Panc1 (cell line): ENCODE measurements around the gene ADAMTS7. TPM values are rescaled to one million over a fixed set of nuclear protein-coding genes. Genes with fewer than 3 reads are reported as not detected.
"Not testable (repeated sequence)": the region's sequence is repeated elsewhere in the genome, so short reads cannot be mapped to it uniquely, and the experiment has no call there.

Source experiments
- ATAC-seq: fragments of 200-7000 bp; cut with Tn5 transposase; 2 replicates; pipeline ENCODE4 v1.9.1; 2020; ENCODE audit warnings: mild to moderate bottlenecking, moderate library complexity
- BruUV-seq: library from RNA; stranded (reverse); fragments of 400-500 nt; replicated peaks from 2 replicates; lab custom pipeline; 2021; lab: Mats Ljungman, UMichigan
- CTCF ChIA-PET: fragments of 300-600 bp; sonication (Branson Sonifier 250); formaldehyde crosslinking; loops from one replicate; lab custom pipeline; 2022; ENCODE audit warnings: antibody characterized with exemption; lab: Charles Lee
- POLR2A ChIA-PET: fragments of 300-600 bp; sonication (Branson Sonifier 250); formaldehyde crosslinking; loops from one replicate; lab custom pipeline; 2022; ENCODE audit warnings: antibody characterized with exemption; lab: Charles Lee
- DNase-seq: peaks from one replicate; pipeline ENCODE4 v3.0.0-alpha.2; 2010; ENCODE audit warnings: low read depth, low spot score
- H3K27ac ChIP-seq: 2 replicates; pipeline ENCODE4 v1.5.1; 2011; ENCODE audit warnings: mild to moderate bottlenecking, low read length, inconsistent platforms
- H3K27me3 ChIP-seq: fragments of 200-500 bp; sonication (Bioruptor generic); 2 replicates; pipeline ENCODE4 v1.6.0; 2014; ENCODE audit warnings: low read length, inconsistent platforms; ENCODE audit not compliant: control insufficient read depth, insufficient read depth
- H3K36me3 ChIP-seq: fragments of 200-500 bp; sonication (Bioruptor generic); 2 replicates; pipeline ENCODE4 v1.5.1; 2014; ENCODE audit warnings: inconsistent platforms, mild to moderate bottlenecking, low read length, moderate library complexity; ENCODE audit not compliant: control insufficient read depth, insufficient read depth
- H3K4me1 ChIP-seq: 2 replicates; pipeline ENCODE4 v1.5.1; 2011; ENCODE audit warnings: inconsistent platforms, mild to moderate bottlenecking, low read length, moderate library complexity; ENCODE audit not compliant: control insufficient read depth, insufficient read depth
- H3K4me3 ChIP-seq, 2 experiments: 2 replicates each; pipeline ENCODE4 v1.5.1; 2011 to 2012; ENCODE audit warnings: low read depth in 2 of 2, low read length in 2 of 2, mild to moderate bottlenecking in 2 of 2, inconsistent platforms in 1 of 2, moderate library complexity in 1 of 2
- H3K9me3 ChIP-seq: fragments of 200-500 bp; sonication (Bioruptor generic); 2 replicates; pipeline ENCODE4 v1.5.1; 2014; ENCODE audit warnings: low read depth, mild to moderate bottlenecking, inconsistent platforms, low read length, moderate library complexity; ENCODE audit not compliant: control insufficient read depth, insufficient read depth
- POLR2AphosphoS5 ChIP-seq: IDR thresholded peaks from 2 replicates; pipeline ENCODE4 v1.6.1; 2012; ENCODE audit warnings: mild to moderate bottlenecking, low read depth, low read length, moderate library complexity
- SIN3A ChIP-seq: IDR thresholded peaks from 2 replicates; pipeline ENCODE4 v1.6.1; 2012; ENCODE audit warnings: low read depth, mild to moderate bottlenecking, low read length, moderate library complexity, borderline replicate concordance; ENCODE audit not compliant: insufficient read depth
- TCF7L2 ChIP-seq: IDR thresholded peaks from 2 replicates; pipeline ENCODE4 v1.6.1; 2011; ENCODE audit warnings: mild to moderate bottlenecking, low read depth, low read length, inconsistent platforms
- in situ Hi-C: cut with HindIII; loops from 2 replicates; pipeline ENCODE4 v1.10.0; 2016; ENCODE audit warnings: low sequenced_read_pairs, low pct_unique_long_range_greater_than_20kb
- intact Hi-C: fragments of 100-400 bp; cut with micrococcal nuclease; formaldehyde crosslinking; loops from one replicate; pipeline ENCODE4 v1.10.0; 2022; ENCODE audit not compliant: unreplicated experiment
- total RNA-seq: library from RNA; stranded (reverse); gene quantifications from one replicate; pipeline ENCODE4 v1.2.1, GENCODE V29; 2021; ENCODE audit not compliant: unreplicated experiment
- TF ChIP-seq, protein P1 (sequence below), 2 experiments: IDR thresholded peaks; 2 replicates each; pipeline ENCODE4 v1.6.1; 2011 to 2012; ENCODE audit warnings: low read depth in 2 of 2, control low read depth in 1 of 2, low read length in 1 of 2, mild to moderate bottlenecking in 1 of 2, moderate library complexity in 1 of 2; ENCODE audit not compliant: insufficient read depth in 1 of 2
- TF ChIP-seq, protein P2 (sequence below): fragments of 450-650 bp; IDR thresholded peaks from 2 replicates; pipeline ENCODE4 v1.5.1; 2017; ENCODE audit warnings: mild to moderate bottlenecking

Gene ADAMTS7
- total RNA-seq, 1 experiment from 2014 or later, result 1.0 TPM

DNA sequence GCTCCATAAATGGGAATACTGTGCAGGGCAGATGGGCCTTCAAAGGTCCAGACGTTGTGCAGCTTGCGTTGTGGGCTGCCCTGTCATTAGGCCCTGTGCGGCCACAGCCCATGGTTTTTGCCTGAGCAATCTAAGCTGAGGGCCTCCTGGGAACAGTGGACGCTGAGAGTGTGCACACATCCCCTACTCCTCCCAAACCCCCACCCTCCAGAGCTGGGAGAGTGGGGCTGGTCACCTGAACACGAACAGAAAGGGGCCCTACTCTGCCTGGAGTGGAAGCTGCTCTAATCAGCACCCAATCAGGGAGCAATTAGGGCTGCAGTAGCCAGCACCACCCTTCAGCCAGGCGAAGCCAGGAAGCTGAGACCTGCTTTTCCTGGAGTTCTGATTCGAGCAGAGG is 12.2 kb downstream of the ADAMTS7 start:
- H3K36me3 ChIP-seq, H3K27me3 ChIP-seq, in situ Hi-C loops, POLR2A ChIA-PET, H3K4me1 ChIP-seq, ATAC-seq, H3K4me3 ChIP-seq, H3K9me3 ChIP-seq, intact Hi-C loops, BruUV-seq, DNase-seq, H3K27ac ChIP-seq, CTCF ChIA-PET: not testable (repeated sequence)

- H3K4me3 ChIP-seq, intact Hi-C loops, H3K27me3 ChIP-seq, CTCF ChIA-PET, POLR2A ChIA-PET, DNase-seq, in situ Hi-C loops, H3K36me3 ChIP-seq, BruUV-seq, H3K4me1 ChIP-seq, H3K9me3 ChIP-seq, H3K27ac ChIP-seq: not testable (repeated sequence)
- ATAC-seq, result peak; percentile 72
Observed at GRCh38 chr15:78798355-78798754, 12.9 kb downstream of the ADAMTS7 start.

GRCh38 chr15:78797951-78798350 is 13.3 kb downstream of the ADAMTS7 start:
- H3K27ac ChIP-seq, result no peak overlapping the region
- ATAC-seq (peak; percentile 14; the same call in 1 of the 2 replicates), DNase-seq (no peak)
- in situ Hi-C loops (no loop called here), intact Hi-C loops (no loop called here)
- CTCF ChIA-PET, result no interaction called here
- no peaks in the 10 kb centered on the region for H3K36me3 ChIP-seq
- no peak overlapping the region for H3K4me3 ChIP-seq
- H3K4me1 ChIP-seq, result peaks cover 4% of the 10 kb centered on the region; the same call in 1 of the 2 replicates
- no TSS peak for BruUV-seq
- POLR2A ChIA-PET, result no interaction called here
- no peaks in the 10 kb centered on the region for H3K27me3 ChIP-seq
- no peaks in the 10 kb centered on the region for H3K9me3 ChIP-seq
- TF ChIP-seq SIN3A (no peak), TCF7L2 (no peak), POLR2AphosphoS5 (no peak)
- TF ChIP-seq, protein P1, sequence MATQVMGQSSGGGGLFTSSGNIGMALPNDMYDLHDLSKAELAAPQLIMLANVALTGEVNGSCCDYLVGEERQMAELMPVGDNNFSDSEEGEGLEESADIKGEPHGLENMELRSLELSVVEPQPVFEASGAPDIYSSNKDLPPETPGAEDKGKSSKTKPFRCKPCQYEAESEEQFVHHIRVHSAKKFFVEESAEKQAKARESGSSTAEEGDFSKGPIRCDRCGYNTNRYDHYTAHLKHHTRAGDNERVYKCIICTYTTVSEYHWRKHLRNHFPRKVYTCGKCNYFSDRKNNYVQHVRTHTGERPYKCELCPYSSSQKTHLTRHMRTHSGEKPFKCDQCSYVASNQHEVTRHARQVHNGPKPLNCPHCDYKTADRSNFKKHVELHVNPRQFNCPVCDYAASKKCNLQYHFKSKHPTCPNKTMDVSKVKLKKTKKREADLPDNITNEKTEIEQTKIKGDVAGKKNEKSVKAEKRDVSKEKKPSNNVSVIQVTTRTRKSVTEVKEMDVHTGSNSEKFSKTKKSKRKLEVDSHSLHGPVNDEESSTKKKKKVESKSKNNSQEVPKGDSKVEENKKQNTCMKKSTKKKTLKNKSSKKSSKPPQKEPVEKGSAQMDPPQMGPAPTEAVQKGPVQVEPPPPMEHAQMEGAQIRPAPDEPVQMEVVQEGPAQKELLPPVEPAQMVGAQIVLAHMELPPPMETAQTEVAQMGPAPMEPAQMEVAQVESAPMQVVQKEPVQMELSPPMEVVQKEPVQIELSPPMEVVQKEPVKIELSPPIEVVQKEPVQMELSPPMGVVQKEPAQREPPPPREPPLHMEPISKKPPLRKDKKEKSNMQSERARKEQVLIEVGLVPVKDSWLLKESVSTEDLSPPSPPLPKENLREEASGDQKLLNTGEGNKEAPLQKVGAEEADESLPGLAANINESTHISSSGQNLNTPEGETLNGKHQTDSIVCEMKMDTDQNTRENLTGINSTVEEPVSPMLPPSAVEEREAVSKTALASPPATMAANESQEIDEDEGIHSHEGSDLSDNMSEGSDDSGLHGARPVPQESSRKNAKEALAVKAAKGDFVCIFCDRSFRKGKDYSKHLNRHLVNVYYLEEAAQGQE (IDR thresholded peaks at IDR 0.05; ENCODE audit: insufficient read depth in 1 of 2, low read depth in 2 of 2, low read length in 1 of 2), result no peak
- TF ChIP-seq, protein P2, sequence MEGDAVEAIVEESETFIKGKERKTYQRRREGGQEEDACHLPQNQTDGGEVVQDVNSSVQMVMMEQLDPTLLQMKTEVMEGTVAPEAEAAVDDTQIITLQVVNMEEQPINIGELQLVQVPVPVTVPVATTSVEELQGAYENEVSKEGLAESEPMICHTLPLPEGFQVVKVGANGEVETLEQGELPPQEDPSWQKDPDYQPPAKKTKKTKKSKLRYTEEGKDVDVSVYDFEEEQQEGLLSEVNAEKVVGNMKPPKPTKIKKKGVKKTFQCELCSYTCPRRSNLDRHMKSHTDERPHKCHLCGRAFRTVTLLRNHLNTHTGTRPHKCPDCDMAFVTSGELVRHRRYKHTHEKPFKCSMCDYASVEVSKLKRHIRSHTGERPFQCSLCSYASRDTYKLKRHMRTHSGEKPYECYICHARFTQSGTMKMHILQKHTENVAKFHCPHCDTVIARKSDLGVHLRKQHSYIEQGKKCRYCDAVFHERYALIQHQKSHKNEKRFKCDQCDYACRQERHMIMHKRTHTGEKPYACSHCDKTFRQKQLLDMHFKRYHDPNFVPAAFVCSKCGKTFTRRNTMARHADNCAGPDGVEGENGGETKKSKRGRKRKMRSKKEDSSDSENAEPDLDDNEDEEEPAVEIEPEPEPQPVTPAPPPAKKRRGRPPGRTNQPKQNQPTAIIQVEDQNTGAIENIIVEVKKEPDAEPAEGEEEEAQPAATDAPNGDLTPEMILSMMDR, result no peak
